ENCODE measurements around the gene ATXN2. TPM values are rescaled to one million over a fixed set of nuclear protein-coding genes. Genes with fewer than 3 reads are reported as not detected.

The ATXN2 gene
- total RNA-seq, 1 experiment from 2014 or later = 17.2 TPM

- POLR2A ChIA-PET (ENCODE audit: unreplicated experiment) = no interaction called here
Measured at GRCh38 chr12:111413442-111414086, 185.6 kb downstream of the ATXN2 start.

DNA sequence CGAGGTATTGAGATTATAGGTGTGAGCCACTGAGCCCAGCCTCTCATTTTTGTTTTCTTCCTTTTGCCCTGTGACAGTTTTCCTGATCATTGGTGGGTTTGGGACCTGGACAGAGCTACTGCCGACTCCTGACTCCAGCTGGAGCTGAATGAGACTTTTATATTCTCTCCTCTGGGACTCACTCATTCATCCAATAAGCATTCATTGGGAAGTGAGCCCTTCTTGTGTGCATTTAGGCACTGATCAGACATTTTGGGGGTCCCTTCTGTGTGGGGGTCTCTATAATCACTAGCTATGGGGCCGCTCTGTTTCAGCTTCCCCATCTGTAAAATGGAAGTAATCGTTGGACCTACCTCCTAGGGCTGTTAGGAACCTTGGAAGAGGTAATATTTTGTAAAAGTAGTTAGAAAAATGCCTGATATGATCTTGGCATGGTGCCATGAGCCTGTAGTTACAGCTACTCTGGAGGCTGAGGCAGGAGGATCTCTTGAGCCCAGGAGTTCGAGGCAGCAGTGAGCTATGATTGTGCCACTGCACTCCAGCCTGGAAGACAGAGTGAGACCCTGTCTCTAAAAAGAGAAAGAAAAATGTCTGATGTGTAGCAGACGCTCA is 186.2 kb downstream of the ATXN2 start:
- intact Hi-C loops (cut with micrococcal nuclease) = no loop called here

More at GRCh38 chr12:111413442-111414086, 185.6 kb downstream of the ATXN2 start:
- intact Hi-C loops (cut with micrococcal nuclease) = no loop called here
- Histone ChIP-seq H3K9ac (ENCODE audit: low read length) (no peak overlapping the region), H3K9me2 (replicated peaks; ENCODE audit: low read length) (no peaks in the 10 kb centered on the region), H2AFZ (ENCODE audit: low read length) (no peak overlapping the region), H3K79me2 (ENCODE audit: low read length) (peaks cover 35% of the 10 kb centered on the region), H3K4me2 (ENCODE audit: low read length) (peak overlapping the region; percentile 2; the same call in 1 of the 2 replicates), H3F3A (ENCODE audit: low read length, unreplicated experiment) (no peaks in the 10 kb centered on the region), H3K9me3 (ENCODE audit: low read length) (no peaks in the 10 kb centered on the region), H3K36me3 (ENCODE audit: low read depth, low read length) (peaks cover under 1% of the 10 kb centered on the region; the same call in 1 of the 2 replicates), H3K4me3 (ENCODE audit: low read length) (no peak overlapping the region), H3K27me3 (ENCODE audit: low read length) (no peaks in the 10 kb centered on the region), H3K4me1 (ENCODE audit: insufficient read depth, low read length) (peaks cover 11% of the 10 kb centered on the region), H4K20me1 (ENCODE audit: low read length) (no peaks in the 10 kb centered on the region), H3K27ac (ENCODE audit: low read length) (no peak overlapping the region)
- TF ChIP-seq EZH2phosphoT487 (IDR thresholded peaks at IDR 0.05; ENCODE audit: borderline replicate concordance, low read length) (no peak), EZH2 (IDR thresholded peaks at IDR 0.05; ENCODE audit: low read length, unreplicated experiment) (no peak)
- peak; percentile 67 for ATAC-seq
- no TSS peak for BruUV-seq (replicated peaks)
- peak; percentile 59 for DNase-seq
- CTCF ChIA-PET = interaction anchor here (1.1 kb wide), 1 partner anchor 38 kb away, joined by 3 read pairs; no protein-coding TSS in a partner anchor

DNA sequence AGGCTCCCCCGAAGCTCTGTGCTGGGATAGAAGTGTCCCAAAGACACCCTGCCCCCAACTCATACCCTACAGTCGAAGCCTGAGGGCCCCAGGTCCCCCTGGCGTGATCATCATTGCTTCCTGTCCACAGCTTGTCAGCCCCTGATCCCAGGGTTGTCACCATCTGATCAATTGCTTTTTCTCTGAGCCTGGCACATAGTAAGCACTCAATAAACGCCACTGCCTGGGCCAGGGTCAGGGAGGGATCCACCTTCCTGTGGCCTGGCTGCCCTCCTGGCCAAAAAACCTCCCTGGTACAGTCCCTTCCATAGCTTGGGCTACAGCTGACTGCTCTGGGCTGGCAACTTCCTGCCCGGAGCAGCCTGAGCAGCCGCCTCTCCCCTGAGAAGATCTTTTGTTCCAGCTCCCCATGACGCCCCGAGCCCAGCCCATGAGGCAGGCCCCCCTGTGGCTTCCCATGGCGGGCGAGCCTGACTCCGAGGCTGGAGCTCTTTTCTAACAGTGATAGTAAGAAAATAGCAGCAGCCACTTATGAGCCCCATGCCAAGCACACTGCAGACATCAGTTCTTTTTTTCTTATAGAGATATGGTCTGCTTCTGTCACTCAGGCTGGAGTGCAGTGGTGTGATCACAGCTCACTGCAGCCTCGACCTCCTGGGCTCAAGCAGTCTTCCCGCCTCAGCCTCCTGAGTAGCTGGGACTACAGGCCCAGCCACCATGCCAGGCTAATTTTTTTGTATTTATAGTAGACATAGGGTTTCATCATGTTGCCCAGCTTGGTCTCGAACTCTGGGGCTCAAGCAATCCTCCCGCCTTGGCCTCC is 186.9 kb downstream of the ATXN2 start:
- ChIA-PET CTCF (no interaction called here), POLR2A (ENCODE audit: unreplicated experiment) (no interaction called here)
- ATAC-seq = no peak
- Histone ChIP-seq H3K79me2 (ENCODE audit: low read length) (peaks cover 49% of the 10 kb centered on the region), H3K4me3 (ENCODE audit: low read length) (no peak overlapping the region), H3K9me3 (ENCODE audit: low read length) (no peaks in the 10 kb centered on the region), H2AFZ (ENCODE audit: low read length) (no peak overlapping the region), H3F3A (ENCODE audit: low read length, unreplicated experiment) (no peaks in the 10 kb centered on the region), H3K4me1 (ENCODE audit: insufficient read depth, low read length) (peaks cover 14% of the 10 kb centered on the region), H3K9me2 (replicated peaks; ENCODE audit: low read length) (no peaks in the 10 kb centered on the region), H3K27me3 (ENCODE audit: low read length) (no peaks in the 10 kb centered on the region), H3K9ac (ENCODE audit: low read length) (no peak overlapping the region), H3K4me2 (ENCODE audit: low read length) (no peak overlapping the region), H4K20me1 (ENCODE audit: low read length) (no peaks in the 10 kb centered on the region), H3K36me3 (ENCODE audit: low read depth, low read length) (no peaks in the 10 kb centered on the region), H3K27ac (ENCODE audit: low read length) (no peak overlapping the region)
- no peak for TF ChIP-seq EZH2phosphoT487 (IDR thresholded peaks at IDR 0.05; ENCODE audit: borderline replicate concordance, low read length)
- TF ChIP-seq, protein P1, sequence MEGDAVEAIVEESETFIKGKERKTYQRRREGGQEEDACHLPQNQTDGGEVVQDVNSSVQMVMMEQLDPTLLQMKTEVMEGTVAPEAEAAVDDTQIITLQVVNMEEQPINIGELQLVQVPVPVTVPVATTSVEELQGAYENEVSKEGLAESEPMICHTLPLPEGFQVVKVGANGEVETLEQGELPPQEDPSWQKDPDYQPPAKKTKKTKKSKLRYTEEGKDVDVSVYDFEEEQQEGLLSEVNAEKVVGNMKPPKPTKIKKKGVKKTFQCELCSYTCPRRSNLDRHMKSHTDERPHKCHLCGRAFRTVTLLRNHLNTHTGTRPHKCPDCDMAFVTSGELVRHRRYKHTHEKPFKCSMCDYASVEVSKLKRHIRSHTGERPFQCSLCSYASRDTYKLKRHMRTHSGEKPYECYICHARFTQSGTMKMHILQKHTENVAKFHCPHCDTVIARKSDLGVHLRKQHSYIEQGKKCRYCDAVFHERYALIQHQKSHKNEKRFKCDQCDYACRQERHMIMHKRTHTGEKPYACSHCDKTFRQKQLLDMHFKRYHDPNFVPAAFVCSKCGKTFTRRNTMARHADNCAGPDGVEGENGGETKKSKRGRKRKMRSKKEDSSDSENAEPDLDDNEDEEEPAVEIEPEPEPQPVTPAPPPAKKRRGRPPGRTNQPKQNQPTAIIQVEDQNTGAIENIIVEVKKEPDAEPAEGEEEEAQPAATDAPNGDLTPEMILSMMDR (conservative IDR thresholded peaks at IDR 0.05; ENCODE audit: low read depth, low read length) = no peak
- no peak for TF ChIP-seq EZH2 (IDR thresholded peaks at IDR 0.05; ENCODE audit: low read length, unreplicated experiment)
- no TSS peak for BruUV-seq (replicated peaks)
- no peak for DNase-seq
- intact Hi-C loops (cut with micrococcal nuclease) = no loop called here

More for the DNA sequence above, 186.2 kb downstream of the ATXN2 start:
- Histone ChIP-seq H3F3A (ENCODE audit: low read length, unreplicated experiment) (no peaks in the 10 kb centered on the region), H3K27ac (ENCODE audit: low read length) (no peak overlapping the region), H3K36me3 (ENCODE audit: low read depth, low read length) (no peaks in the 10 kb centered on the region), H3K4me3 (ENCODE audit: low read length) (no peak overlapping the region), H3K9me3 (ENCODE audit: low read length) (no peaks in the 10 kb centered on the region), H3K4me1 (ENCODE audit: insufficient read depth, low read length) (peaks cover 11% of the 10 kb centered on the region), H2AFZ (ENCODE audit: low read length) (no peak overlapping the region), H3K9me2 (replicated peaks; ENCODE audit: low read length) (no peaks in the 10 kb centered on the region), H4K20me1 (ENCODE audit: low read length) (no peaks in the 10 kb centered on the region), H3K4me2 (ENCODE audit: low read length) (no peak overlapping the region), H3K9ac (ENCODE audit: low read length) (no peak overlapping the region), H3K79me2 (ENCODE audit: low read length) (peaks cover 42% of the 10 kb centered on the region), H3K27me3 (ENCODE audit: low read length) (no peaks in the 10 kb centered on the region)
- TF ChIP-seq EZH2phosphoT487 (IDR thresholded peaks at IDR 0.05; ENCODE audit: borderline replicate concordance, low read length) (no peak), EZH2 (IDR thresholded peaks at IDR 0.05; ENCODE audit: low read length, unreplicated experiment) (no peak)
- TF ChIP-seq, protein P1 (conservative IDR thresholded peaks at IDR 0.05; ENCODE audit: low read depth, low read length) = no peak
- DNase-seq = no peak
- ATAC-seq = no peak
- CTCF ChIA-PET = interaction anchor here (1.1 kb wide), 1 partner anchor 39 kb away, joined by 3 read pairs; no protein-coding TSS in a partner anchor
- no TSS peak for BruUV-seq (replicated peaks)
- POLR2A ChIA-PET (ENCODE audit: unreplicated experiment) = no interaction called here
